Measurements from ENCODE around the gene TTC33.

GRCh38 chr5:40622463-40623252, 133.1 kb downstream of the TTC33 start:
- TF ChIP-seq CTCF (IDR thresholded peaks at IDR 0.05): no peak
- TF ChIP-seq POLR2A (IDR thresholded peaks at IDR 0.05): no peak
